ENCODE results near the gene UBE2E2. TPM values are rescaled to one million over a fixed set of nuclear protein-coding genes. Genes with fewer than 3 reads are reported as not detected.
A peak's percentile ranks its signal among the peaks of the same experiment; 100 is the strongest.

UBE2E2 gene
- total RNA-seq, 1 donor from 2014 or later, result 42.4 TPM

DNA sequence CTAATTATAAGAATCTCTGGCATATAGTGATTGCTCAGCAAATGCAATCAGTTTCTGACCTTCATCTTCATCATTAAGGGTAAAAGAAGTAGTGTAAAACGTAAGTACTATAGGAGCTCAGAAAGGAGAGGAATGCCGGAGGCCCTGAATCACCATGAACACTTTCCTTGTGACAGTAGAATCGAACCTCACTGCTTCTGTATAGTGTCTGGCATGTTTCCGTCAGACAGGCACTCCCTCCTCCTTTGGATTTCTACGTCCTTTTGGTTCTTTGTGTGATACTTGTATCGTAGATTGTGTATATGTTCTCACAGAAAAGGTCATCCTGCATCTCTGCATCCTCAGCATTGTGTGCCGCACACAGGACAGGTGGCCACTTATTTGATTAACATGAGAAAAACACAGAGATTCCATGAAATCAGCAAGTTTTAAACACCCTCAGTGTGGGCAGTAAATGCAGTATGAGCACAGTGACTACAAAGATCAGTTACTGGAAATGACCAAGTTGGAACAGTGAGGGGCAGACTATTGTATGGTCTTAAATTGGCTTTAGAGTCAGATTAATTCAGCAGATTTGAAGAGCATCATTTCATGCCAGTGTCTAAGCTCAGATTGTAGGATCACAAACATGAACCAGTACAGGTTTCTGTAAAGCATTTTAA, 234.5 kb downstream of the UBE2E2 start:
- H3K27ac Mint-ChIP-seq (ENCODE audit: unreplicated experiment), result no peak overlapping the region
- no peak overlapping the region for H3K4me3 Mint-ChIP-seq (ENCODE audit: unreplicated experiment)
- no peaks in the 10 kb centered on the region for H3K9me3 Mint-ChIP-seq (ENCODE audit: unreplicated experiment)
- no peaks in the 10 kb centered on the region for H3K27me3 Mint-ChIP-seq (ENCODE audit: unreplicated experiment)
- no peaks in the 10 kb centered on the region for H3K36me3 Mint-ChIP-seq (ENCODE audit: unreplicated experiment)
- H3K4me1 Mint-ChIP-seq (ENCODE audit: unreplicated experiment), result peaks cover 12% of the 10 kb centered on the region
- no peak for DNase-seq (ENCODE audit: extremely low spot score, unreplicated experiment)
- TF ChIP-seq CTCF (IDR thresholded peaks at IDR 0.05), result no peak

GRCh38 chr3:23438657-23439056, 235.5 kb downstream of the UBE2E2 start:
- DNase-seq (ENCODE audit: extremely low spot score, unreplicated experiment), result no peak
- Mint-ChIP-seq H3K27me3 (ENCODE audit: unreplicated experiment) (no peaks in the 10 kb centered on the region), H3K9me3 (ENCODE audit: unreplicated experiment) (no peaks in the 10 kb centered on the region), H3K4me1 (ENCODE audit: unreplicated experiment) (peaks cover 18% of the 10 kb centered on the region), H3K27ac (ENCODE audit: unreplicated experiment) (no peak overlapping the region), H3K36me3 (ENCODE audit: unreplicated experiment) (no peaks in the 10 kb centered on the region), H3K4me3 (ENCODE audit: unreplicated experiment) (no peak overlapping the region)
- no peak for TF ChIP-seq CTCF (IDR thresholded peaks at IDR 0.05)

DNA sequence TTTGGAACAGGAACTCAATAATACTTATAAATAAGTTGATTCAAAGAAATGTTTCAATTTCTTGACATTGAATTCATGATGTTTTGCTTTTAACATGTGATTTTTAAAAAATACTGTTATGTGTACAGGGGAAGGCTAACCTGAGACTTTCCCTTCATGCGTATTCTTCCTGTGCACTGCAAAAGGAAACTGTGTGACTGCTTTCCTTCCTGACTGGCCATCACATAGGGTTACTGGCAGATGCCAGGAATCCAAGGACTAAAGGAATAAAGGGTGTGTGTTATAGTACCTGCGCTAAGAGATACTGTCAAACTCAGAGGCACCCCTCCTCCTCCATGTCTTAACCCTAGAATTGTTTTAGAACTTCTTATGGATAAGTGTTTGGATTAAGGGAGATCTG, 236.0 kb downstream of the UBE2E2 start:
- no peaks in the 10 kb centered on the region for H3K36me3 Mint-ChIP-seq (ENCODE audit: unreplicated experiment)
- peaks cover 21% of the 10 kb centered on the region for H3K4me1 Mint-ChIP-seq (ENCODE audit: unreplicated experiment)
- no peak for TF ChIP-seq CTCF (IDR thresholded peaks at IDR 0.05)
- H3K4me3 Mint-ChIP-seq (ENCODE audit: unreplicated experiment), result no peak overlapping the region
- H3K9me3 Mint-ChIP-seq (ENCODE audit: unreplicated experiment), result no peaks in the 10 kb centered on the region
- no peaks in the 10 kb centered on the region for H3K27me3 Mint-ChIP-seq (ENCODE audit: unreplicated experiment)
- DNase-seq (ENCODE audit: extremely low spot score, unreplicated experiment), result no peak
- no peak overlapping the region for H3K27ac Mint-ChIP-seq (ENCODE audit: unreplicated experiment)

DNA sequence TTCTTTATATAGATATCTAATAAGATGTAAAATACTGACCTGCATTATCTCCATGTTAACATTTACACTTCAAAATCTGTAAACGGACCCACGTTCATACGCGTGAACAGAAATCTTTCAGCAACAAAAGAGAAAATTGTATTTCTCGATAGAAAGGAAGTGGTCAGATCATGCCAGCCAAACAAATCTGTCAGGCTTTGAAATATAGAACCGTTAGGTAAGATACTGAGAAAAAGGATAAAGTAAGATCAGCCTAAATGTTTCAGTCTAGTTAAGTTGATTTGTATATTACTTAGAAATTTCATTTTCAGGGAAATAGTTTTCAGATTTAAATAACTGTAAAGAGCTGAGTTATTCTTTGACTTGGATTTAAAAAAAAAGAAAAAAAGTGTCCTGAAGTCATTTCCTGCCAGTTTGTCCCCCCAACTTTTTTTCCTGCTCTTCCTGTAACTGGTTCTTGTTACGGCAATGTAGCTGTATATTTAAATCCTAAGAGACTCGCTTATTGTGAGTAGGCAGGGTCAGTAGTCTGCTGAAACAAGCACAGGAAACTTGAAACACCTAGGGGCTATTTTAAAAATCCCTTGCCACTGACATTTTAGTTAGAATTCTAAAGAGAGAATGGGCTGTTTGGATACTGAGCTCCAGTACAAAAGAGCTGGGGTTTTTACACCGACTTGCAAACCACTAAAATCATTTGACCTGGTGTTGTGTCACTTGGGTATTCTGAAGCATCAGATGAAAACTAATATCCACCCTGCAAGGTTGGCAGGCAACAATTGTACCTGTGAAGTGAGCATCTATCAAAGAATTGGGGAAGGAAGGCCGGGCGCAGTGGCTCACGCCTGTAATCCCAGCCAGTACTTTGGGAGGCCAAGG, 237.5 kb downstream of the UBE2E2 start:
- Mint-ChIP-seq H3K4me1 (ENCODE audit: unreplicated experiment) (peaks cover 23% of the 10 kb centered on the region), H3K36me3 (ENCODE audit: unreplicated experiment) (no peaks in the 10 kb centered on the region), H3K4me3 (ENCODE audit: unreplicated experiment) (no peak overlapping the region), H3K27ac (ENCODE audit: unreplicated experiment) (peak overlapping the region; percentile 45), H3K9me3 (ENCODE audit: unreplicated experiment) (no peaks in the 10 kb centered on the region), H3K27me3 (ENCODE audit: unreplicated experiment) (no peaks in the 10 kb centered on the region)
- no peak for DNase-seq (ENCODE audit: extremely low spot score, unreplicated experiment)
- TF ChIP-seq CTCF (IDR thresholded peaks at IDR 0.05), result no peak
